PC-3 (cell line): ENCODE measurements around the gene GOLGA6L2. TPM values are rescaled to one million over a fixed set of nuclear protein-coding genes. Genes with fewer than 3 reads are reported as not detected.

Experiments
- ATAC-seq: fragments of 200-7000 bp; cut with Tn5 transposase; 2 replicates; pipeline ENCODE4 v1.9.1; 2020; ENCODE audit warnings: mild to moderate bottlenecking, moderate library complexity
- BruUV-seq: library from RNA; stranded (reverse); fragments of 400-500 nt; replicated peaks from 2 replicates; lab custom pipeline; 2021; lab: Mats Ljungman, UMichigan
- CTCF ChIA-PET: fragments of 300-600 bp; sonication (Branson Sonifier 250); formaldehyde crosslinking; loops from one replicate; lab custom pipeline; 2022; ENCODE audit warnings: antibody characterized with exemption; lab: Charles Lee
- POLR2A ChIA-PET: fragments of 300-600 bp; sonication (Branson Sonifier 250); formaldehyde crosslinking; loops from one replicate; lab custom pipeline; 2022; ENCODE audit warnings: antibody characterized with exemption; ENCODE audit not compliant: unreplicated experiment; lab: Charles Lee
- DNase-seq: peaks from one replicate; pipeline ENCODE4 v3.0.0-alpha.2; 2015
- H2AFZ ChIP-seq: fragments of 300-600 bp; sonication (generic); 2 replicates; pipeline ENCODE4 v1.6.0; 2016; ENCODE audit warnings: antibody characterized with exemption, low read length
- H3F3A ChIP-seq: fragments of 300-600 bp; sonication (generic); one replicate; pipeline ENCODE4 v1.6.0; 2017; ENCODE audit warnings: antibody characterized with exemption, low read length, control low read depth, mild to moderate bottlenecking; ENCODE audit not compliant: unreplicated experiment
- H3K27ac ChIP-seq: fragments of 300-600 bp; sonication (generic); 2 replicates; pipeline ENCODE4 v1.5.1; 2016; ENCODE audit warnings: mild to moderate bottlenecking, low read length
- H3K27me3 ChIP-seq: fragments of 300-600 bp; sonication (generic); 2 replicates; pipeline ENCODE4 v1.6.1; 2016; ENCODE audit warnings: low read length, mixed read lengths
- H3K36me3 ChIP-seq: fragments of 300-600 bp; sonication (generic); 2 replicates; pipeline ENCODE4 v1.6.1; 2016; ENCODE audit warnings: low read depth, mixed run types, low read length, mixed read lengths
- H3K4me1 ChIP-seq: fragments of 300-600 bp; sonication (generic); 2 replicates; pipeline ENCODE4 v1.5.1; 2016; ENCODE audit warnings: low read length; ENCODE audit not compliant: insufficient read depth
- H3K4me2 ChIP-seq: fragments of 300-600 bp; sonication (generic); 2 replicates; pipeline ENCODE4 v1.6.0; 2016; ENCODE audit warnings: low read length
- H3K4me3 ChIP-seq: fragments of 300-600 bp; sonication (generic); 2 replicates; pipeline ENCODE4 v1.5.1; 2016; ENCODE audit warnings: mild to moderate bottlenecking, low read length, mixed read lengths
- H3K79me2 ChIP-seq: fragments of 300-600 bp; sonication (generic); 2 replicates; pipeline ENCODE4 v1.6.1; 2017; ENCODE audit warnings: low read length, mixed read lengths
- H3K9ac ChIP-seq: fragments of 300-600 bp; sonication (generic); 2 replicates; pipeline ENCODE4 v1.6.0; 2016; ENCODE audit warnings: mild to moderate bottlenecking, low read length
- H3K9me2 ChIP-seq: fragments of 300-600 bp; sonication (generic); replicated peaks from 2 replicates; pipeline ENCODE4 v1.6.1; 2016; ENCODE audit warnings: mixed run types, low read length, mixed read lengths
- H3K9me3 ChIP-seq: fragments of 300-600 bp; sonication (generic); 2 replicates; pipeline ENCODE4 v1.6.1; 2016; ENCODE audit warnings: low read length, mixed read lengths
- H4K20me1 ChIP-seq: fragments of 300-600 bp; sonication (generic); 2 replicates; pipeline ENCODE4 v1.6.1; 2016; ENCODE audit warnings: low read length, mixed read lengths
- CTCF ChIP-seq: fragments of 300-600 bp; sonication (generic); conservative IDR thresholded peaks from 2 replicates; pipeline ENCODE4 v1.5.1; 2017; ENCODE audit warnings: antibody characterized with exemption, low read depth, mild to moderate bottlenecking, low read length
- EZH2 ChIP-seq: fragments of 300-600 bp; sonication (generic); IDR thresholded peaks from one replicate; pipeline ENCODE4 v1.6.1; 2017; ENCODE audit warnings: antibody characterized with exemption, mild to moderate bottlenecking, low read length; ENCODE audit not compliant: unreplicated experiment
- EZH2phosphoT487 ChIP-seq: fragments of 300-600 bp; sonication (generic); IDR thresholded peaks from 2 replicates; pipeline ENCODE4 v1.6.1; 2018; ENCODE audit warnings: mild to moderate bottlenecking, antibody characterized with exemption, low read length, borderline replicate concordance
- intact Hi-C: fragments of 100-400 bp; cut with micrococcal nuclease; formaldehyde crosslinking; loops from 2 replicates; pipeline ENCODE4 v1.9.0; 2023
- total RNA-seq: library from RNA; depleted of rRNA; stranded (reverse); fragments of >200 nt; gene quantifications from 2 replicates; pipeline ENCODE4 v1.2.3, GENCODE V29; 2014

The GOLGA6L2 gene
- total RNA-seq, 1 experiment from 2014 or later, result not detected

DNA sequence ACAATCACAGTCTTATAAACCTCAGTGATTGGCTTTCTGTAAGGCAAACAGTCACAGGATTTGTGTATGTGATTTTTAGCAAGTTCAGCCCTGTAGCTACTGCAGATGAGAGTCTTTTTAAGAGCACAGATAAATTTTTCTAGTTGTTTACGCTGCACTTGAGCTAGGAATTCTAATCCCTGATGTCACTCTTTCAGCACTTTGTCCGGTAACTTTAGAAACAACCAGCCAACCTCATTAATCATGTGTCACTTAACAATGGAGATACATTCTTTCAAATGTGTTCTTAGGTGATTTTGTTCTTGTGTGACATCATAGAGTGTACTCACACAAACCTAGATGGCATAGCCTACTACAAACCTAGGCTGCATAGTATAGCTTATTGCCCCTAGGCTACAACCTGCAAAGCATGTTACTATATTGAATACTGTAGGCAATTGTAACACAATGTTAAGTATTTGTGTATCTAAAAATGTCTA is 36.8 kb upstream of the GOLGA6L2 start:
- H3F3A ChIP-seq, result no peaks in the 10 kb centered on the region
- BruUV-seq, result no TSS peak
- intact Hi-C loops, result no loop called here
- no peak overlapping the region for H3K4me2 ChIP-seq
- no peaks in the 10 kb centered on the region for H3K4me1 ChIP-seq
- no peaks in the 10 kb centered on the region for H3K79me2 ChIP-seq
- TF ChIP-seq EZH2 (no peak), EZH2phosphoT487 (no peak), CTCF (no peak)
- H3K27me3 ChIP-seq, result 0 out of 2 replicates have a peak, but pooled peaks cover 10% of the 10 kb centered on the region
- no peak overlapping the region for H3K27ac ChIP-seq
- no peak overlapping the region for H2AFZ ChIP-seq
- ATAC-seq (no peak), DNase-seq (no peak)
- H3K4me3 ChIP-seq, result no peak overlapping the region
- ChIA-PET CTCF (no interaction called here), POLR2A (no interaction called here)
- H3K9me2 ChIP-seq, result no peaks in the 10 kb centered on the region
- no peak overlapping the region for H3K9ac ChIP-seq
- no peaks in the 10 kb centered on the region for H4K20me1 ChIP-seq
- no peaks in the 10 kb centered on the region for H3K36me3 ChIP-seq
- H3K9me3 ChIP-seq, result no peaks in the 10 kb centered on the region

DNA sequence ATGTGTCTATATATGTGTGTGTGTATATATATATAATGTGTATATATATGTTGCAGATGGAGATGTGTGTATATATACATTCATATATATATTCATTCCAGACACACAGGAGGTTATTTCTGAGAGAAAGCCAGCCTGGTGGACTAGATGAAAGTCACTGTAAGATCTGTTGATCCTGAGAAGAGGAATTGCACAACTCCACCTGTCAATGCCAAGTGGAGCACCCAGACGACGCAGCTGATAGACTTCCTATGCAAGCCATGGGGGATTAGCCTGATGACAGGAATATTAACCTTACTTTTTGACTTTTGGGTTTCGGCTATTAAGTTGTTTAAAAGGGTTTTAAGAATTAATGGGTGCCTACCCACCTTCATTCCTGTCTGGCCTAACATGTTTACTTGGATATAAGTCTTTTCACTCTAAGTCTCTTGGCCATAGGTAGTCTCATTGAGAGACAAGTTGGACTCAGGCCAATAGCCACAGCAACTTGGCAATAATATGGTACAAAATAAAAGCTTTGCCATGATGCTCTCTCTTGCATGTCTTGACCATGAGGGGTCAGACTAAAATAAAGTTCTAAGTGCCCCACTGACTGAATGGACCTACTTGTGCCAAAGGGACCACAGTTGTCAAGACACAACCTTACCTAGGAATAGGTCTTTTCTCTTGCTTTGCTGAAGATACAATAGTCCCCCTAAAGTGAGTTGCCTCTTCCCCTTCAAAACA is 35.9 kb upstream of the GOLGA6L2 start:
- intact Hi-C loops, result no loop called here
- Histone ChIP-seq H3F3A (no peaks in the 10 kb centered on the region), H3K36me3 (no peaks in the 10 kb centered on the region), H2AFZ (no peak overlapping the region), H3K9ac (no peak overlapping the region), H3K27ac (no peak overlapping the region), H3K79me2 (no peaks in the 10 kb centered on the region), H3K4me3 (no peak overlapping the region), H3K9me2 (no peaks in the 10 kb centered on the region), H3K9me3 (no peaks in the 10 kb centered on the region), H3K27me3 (peaks cover 12% of the 10 kb centered on the region; the same call in 1 of the 2 replicates), H3K4me2 (no peak overlapping the region), H4K20me1 (no peaks in the 10 kb centered on the region), H3K4me1 (no peaks in the 10 kb centered on the region)
- DNase-seq (no peak), ATAC-seq (no peak)
- BruUV-seq, result no TSS peak
- ChIA-PET CTCF (no interaction called here), POLR2A (no interaction called here)
- TF ChIP-seq CTCF (no peak), EZH2phosphoT487 (no peak), EZH2 (no peak)

- no peak for ATAC-seq
- CTCF ChIA-PET, result no interaction called here
- no peaks in the 10 kb centered on the region for H3K9me3 ChIP-seq
Measured at GRCh38 chr15:23482228-23482627, 35.2 kb upstream of the GOLGA6L2 start.

More at GRCh38 chr15:23482228-23482627, 35.2 kb upstream of the GOLGA6L2 start:
- TF ChIP-seq EZH2phosphoT487 (no peak), CTCF (no peak), EZH2 (no peak)
- no peaks in the 10 kb centered on the region for H3K36me3 ChIP-seq
- no peak overlapping the region for H3K9ac ChIP-seq
- no peaks in the 10 kb centered on the region for H4K20me1 ChIP-seq
- H2AFZ ChIP-seq, result no peak overlapping the region
- no peak for DNase-seq
- POLR2A ChIA-PET, result no interaction called here
- intact Hi-C loops, result no loop called here
- peaks cover 19% of the 10 kb centered on the region; the same call in 1 of the 2 replicates for H3K27me3 ChIP-seq
- H3K4me1 ChIP-seq, result no peaks in the 10 kb centered on the region
- H3F3A ChIP-seq, result no peaks in the 10 kb centered on the region
- BruUV-seq, result no TSS peak
- no peaks in the 10 kb centered on the region for H3K9me2 ChIP-seq
- no peaks in the 10 kb centered on the region for H3K79me2 ChIP-seq
- no peak overlapping the region for H3K4me2 ChIP-seq
- no peak overlapping the region for H3K27ac ChIP-seq
- H3K4me3 ChIP-seq, result no peak overlapping the region
